ENCODE results near the gene HVCN1. TPM values are rescaled to one million over a fixed set of nuclear protein-coding genes. Genes with fewer than 3 reads are reported as not detected.

HVCN1 gene
- polyA plus RNA-seq, 1 experiment: 6.9 TPM

GRCh38 chr12:110668480-110669192 lies 20.3 kb downstream of the HVCN1 start:
- peaks cover 3% of the 10 kb centered on the region for H3K9me3 ChIP-seq (ENCODE audit: control insufficient read depth, insufficient read depth, low read length)
- H3K27me3 ChIP-seq (ENCODE audit: control insufficient read depth, insufficient read depth, low read length): peaks cover 3% of the 10 kb centered on the region
- no peak for DNase-seq (ENCODE audit: low read depth, low spot score)
- POLR2A ChIA-PET: no interaction called here
- H3K27ac ChIP-seq (ENCODE audit: low read depth, low read length): no peak overlapping the region
- no peak overlapping the region for H3K4me3 ChIP-seq (ENCODE audit: low read depth, low read length)
- no peak for TF ChIP-seq CTCF (IDR thresholded peaks at IDR 0.05; ENCODE audit: low read depth, low read length)
- CTCF ChIA-PET: no interaction called here

GRCh38 chr12:110667671-110668070 lies 21.2 kb downstream of the HVCN1 start:
- CTCF ChIA-PET: no interaction called here

GRCh38 chr12:110666892-110667291 lies 22.0 kb downstream of the HVCN1 start:
- no peak for DNase-seq (ENCODE audit: low read depth, low spot score)
- Histone ChIP-seq H3K27ac (ENCODE audit: low read depth, low read length) (no peak overlapping the region), H3K4me3 (ENCODE audit: low read depth, low read length) (no peak overlapping the region), H3K27me3 (ENCODE audit: control insufficient read depth, insufficient read depth, low read length) (peaks cover 3% of the 10 kb centered on the region), H3K9me3 (ENCODE audit: control insufficient read depth, insufficient read depth, low read length) (peaks cover 3% of the 10 kb centered on the region)
- CTCF ChIA-PET: no interaction called here
- TF ChIP-seq CTCF (IDR thresholded peaks at IDR 0.05; ENCODE audit: low read depth, low read length): no peak
- POLR2A ChIA-PET: no interaction called here

More at GRCh38 chr12:110667671-110668070, 21.2 kb downstream of the HVCN1 start:
- POLR2A ChIA-PET: no interaction called here
- H3K27me3 ChIP-seq (ENCODE audit: control insufficient read depth, insufficient read depth, low read length): peaks cover 3% of the 10 kb centered on the region
- H3K27ac ChIP-seq (ENCODE audit: low read depth, low read length): no peak overlapping the region
- H3K9me3 ChIP-seq (ENCODE audit: control insufficient read depth, insufficient read depth, low read length): peaks cover 3% of the 10 kb centered on the region
- H3K4me3 ChIP-seq (ENCODE audit: low read depth, low read length): no peak overlapping the region
- TF ChIP-seq CTCF (IDR thresholded peaks at IDR 0.05; ENCODE audit: low read depth, low read length): no peak
- DNase-seq (ENCODE audit: low read depth, low spot score): no peak

- Histone ChIP-seq H3K27me3 (ENCODE audit: control insufficient read depth, insufficient read depth, low read length) (no peaks in the 10 kb centered on the region), H3K27ac (ENCODE audit: low read depth, low read length) (no peak overlapping the region), H3K4me3 (ENCODE audit: low read depth, low read length) (no peak overlapping the region), H3K9me3 (ENCODE audit: control insufficient read depth, insufficient read depth, low read length) (peaks cover 3% of the 10 kb centered on the region)
- no peak for TF ChIP-seq CTCF (IDR thresholded peaks at IDR 0.05; ENCODE audit: low read depth, low read length)
- DNase-seq (ENCODE audit: low read depth, low spot score): no peak
- ChIA-PET POLR2A (no interaction called here), CTCF (no interaction called here)
Observed at GRCh38 chr12:110661337-110661972, 27.5 kb downstream of the HVCN1 start.

GRCh38 chr12:110658878-110659277 lies 30.0 kb downstream of the HVCN1 start:
- ChIA-PET CTCF (no interaction called here), POLR2A (no interaction called here)
- Histone ChIP-seq H3K27ac (ENCODE audit: low read depth, low read length) (no peak overlapping the region), H3K9me3 (ENCODE audit: control insufficient read depth, insufficient read depth, low read length) (no peaks in the 10 kb centered on the region; the same call in 1 of the 2 replicates), H3K27me3 (ENCODE audit: control insufficient read depth, insufficient read depth, low read length) (no peaks in the 10 kb centered on the region), H3K4me3 (ENCODE audit: low read depth, low read length) (no peak overlapping the region)
- no peak for TF ChIP-seq CTCF (IDR thresholded peaks at IDR 0.05; ENCODE audit: low read depth, low read length)
- DNase-seq (ENCODE audit: low read depth, low spot score): no peak

All from AG04450 (cell line).